H1 (cell line): ENCODE measurements around the gene THBD.

Experiments used
- BACH1 ChIP-seq: IDR thresholded peaks from 2 replicates; pipeline ENCODE4 v1.6.1; 2012; ENCODE audit warnings: low read length, improper control_type of control experiment
- CTCF ChIP-seq, 3 experiments: IDR thresholded peaks; 1 replicate in 2 of 3; 2 replicates in 1 of 3; pipeline versions ENCODE4 v1.5.1 to v1.6.1; 2011; ENCODE audit warnings: low read length in 3 of 3, mild to moderate bottlenecking in 3 of 3, inconsistent platforms in 2 of 3, low read depth in 1 of 3, moderate library complexity in 1 of 3; ENCODE audit not compliant: insufficient read depth in 1 of 3; ENCODE audit errors: control extremely low read depth in 1 of 3
- NRF1 ChIP-seq: IDR thresholded peaks from 2 replicates; pipeline ENCODE4 v1.6.1; 2011; ENCODE audit warnings: mild to moderate bottlenecking, low read depth, low read length, improper control_type of control experiment
- PHF8 ChIP-seq: fragments of 200-600 bp; sonication (generic); conservative IDR thresholded peaks from 2 replicates; pipeline ENCODE4 v1.7.1; 2012; ENCODE audit warnings: low read depth, mild to moderate bottlenecking, inconsistent platforms, low read length, moderate library complexity
- POLR2A ChIP-seq, 2 experiments: IDR thresholded peaks; 1 replicate in 1 of 2; 2 replicates in 1 of 2; pipeline ENCODE4 v1.6.1; 2011; ENCODE audit warnings: low read depth in 2 of 2, low read length in 2 of 2, mild to moderate bottlenecking in 2 of 2; ENCODE audit errors: control extremely low read depth in 1 of 2
- POLR2AphosphoS5 ChIP-seq: IDR thresholded peaks from 2 replicates; pipeline ENCODE4 v1.6.1; 2011; ENCODE audit warnings: low read depth, low read length
- SP2 ChIP-seq: IDR thresholded peaks from 2 replicates; pipeline ENCODE4 v1.6.1; 2012; ENCODE audit warnings: mild to moderate bottlenecking, low read length, inconsistent platforms

- TF ChIP-seq NRF1 (no peak), CTCF (IDR thresholded peaks at IDR 0.05; ENCODE audit: control extremely low read depth in 1 of 3, insufficient read depth in 1 of 3, low read depth in 1 of 3, low read length in 3 of 3) (no peak), PHF8 (no peak), SP2 (no peak), BACH1 (no peak), POLR2AphosphoS5 (no peak), POLR2A (IDR thresholded peaks at IDR 0.05; ENCODE audit: control extremely low read depth in 1 of 2, low read depth in 2 of 2, low read length in 2 of 2) (no peak)
These were observed 31.0 kb downstream of the THBD start for GRCh38 chr20:23018432-23018831.
